ENCODE data around the gene GNG4.
"Not testable (repeated sequence)": the region's sequence is repeated elsewhere in the genome, so short reads cannot be mapped to it uniquely, and the experiment has no call there.

The GNG4 gene

GRCh38 chr1:235650341-235651169 lies 971 bp upstream of the GNG4 start:
- DNase-seq (ENCODE audit: low read depth, low spot score) = no peak

DNA sequence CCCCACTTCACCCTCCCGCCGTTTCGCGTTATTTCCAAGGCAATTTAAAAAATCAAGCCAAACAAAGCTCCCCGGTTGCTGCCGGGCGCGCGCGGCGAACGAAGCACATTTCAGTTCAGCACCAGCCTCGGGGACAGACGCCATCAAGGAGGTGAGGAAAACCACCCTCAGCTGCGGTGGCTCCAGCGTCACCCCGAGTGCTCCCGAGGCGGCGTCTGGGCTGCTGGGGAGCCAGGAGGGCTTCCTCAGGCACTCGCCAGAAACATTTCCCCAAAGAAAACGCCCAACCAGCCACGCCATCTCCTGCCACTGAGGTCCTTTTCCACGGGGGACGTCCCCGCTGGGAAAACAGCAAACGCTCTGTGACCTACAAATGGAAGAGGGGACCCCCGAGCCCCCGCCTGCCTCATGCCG lies 623 bp downstream of the GNG4 start:
- DNase-seq (ENCODE audit: low read depth, low spot score) = no peak

- DNase-seq (ENCODE audit: low read depth, low spot score) = no peak
Observed at GRCh38 chr1:235648407-235648907, 1.1 kb downstream of the GNG4 start.

DNA sequence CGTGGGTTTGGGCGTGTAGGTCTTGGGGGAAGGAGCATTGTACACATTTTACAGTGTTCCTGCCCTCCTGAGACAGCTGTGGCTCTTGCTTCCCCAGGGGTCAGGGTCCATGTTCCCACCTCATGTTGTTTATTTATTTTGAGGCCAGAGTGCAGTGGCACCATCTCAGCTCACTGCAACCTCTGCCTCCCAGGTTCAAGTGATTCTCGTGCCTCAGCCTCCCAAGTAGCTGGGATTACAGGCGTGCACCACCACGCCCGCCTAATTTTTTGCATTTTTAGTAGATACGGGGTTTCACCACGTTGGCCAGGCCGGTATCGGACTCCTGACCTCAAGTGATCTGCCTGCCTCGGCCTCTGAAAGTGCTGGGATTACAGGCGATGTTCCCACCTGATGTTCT lies 2.0 kb downstream of the GNG4 start:
- DNase-seq (ENCODE audit: low read depth, low spot score) = not testable (repeated sequence)

- no peak for DNase-seq (ENCODE audit: low read depth, low spot score)
Observed at GRCh38 chr1:235646463-235646862, 3.1 kb downstream of the GNG4 start.

DNA sequence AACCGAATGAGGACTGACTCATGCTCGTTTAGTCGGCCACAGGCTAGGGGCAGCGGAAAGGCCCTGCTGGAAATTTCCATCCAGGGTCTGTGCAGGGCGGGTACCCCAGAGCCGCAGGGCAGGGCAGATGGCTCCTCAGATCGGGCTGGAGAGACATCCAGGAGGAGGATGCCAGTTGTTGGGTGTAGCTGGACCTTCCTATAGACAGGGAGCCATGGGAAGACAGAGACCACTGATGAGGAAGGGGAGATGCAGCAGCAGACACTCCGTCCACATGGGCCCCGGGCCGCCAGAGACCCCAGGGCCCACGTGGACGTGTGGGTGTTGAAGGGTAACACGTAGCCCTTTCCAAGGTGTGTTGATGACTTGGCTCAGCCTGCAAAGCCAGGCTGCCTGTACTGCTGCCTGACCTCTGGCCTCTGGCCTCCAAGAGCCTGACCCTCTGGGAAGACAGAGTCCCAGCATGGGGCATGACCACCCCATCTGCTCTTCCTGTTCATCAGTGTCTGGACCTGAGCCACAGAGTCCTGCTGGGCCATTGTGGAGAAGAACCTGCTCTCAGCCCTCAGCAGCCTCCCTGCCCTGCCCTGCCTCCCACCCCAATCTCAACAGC lies 4.8 kb downstream of the GNG4 start:
- DNase-seq (ENCODE audit: low read depth, low spot score) = no peak

GRCh38 chr1:235643837-235644692 lies 5.5 kb downstream of the GNG4 start:
- DNase-seq (ENCODE audit: low read depth, low spot score) = no peak

DNA sequence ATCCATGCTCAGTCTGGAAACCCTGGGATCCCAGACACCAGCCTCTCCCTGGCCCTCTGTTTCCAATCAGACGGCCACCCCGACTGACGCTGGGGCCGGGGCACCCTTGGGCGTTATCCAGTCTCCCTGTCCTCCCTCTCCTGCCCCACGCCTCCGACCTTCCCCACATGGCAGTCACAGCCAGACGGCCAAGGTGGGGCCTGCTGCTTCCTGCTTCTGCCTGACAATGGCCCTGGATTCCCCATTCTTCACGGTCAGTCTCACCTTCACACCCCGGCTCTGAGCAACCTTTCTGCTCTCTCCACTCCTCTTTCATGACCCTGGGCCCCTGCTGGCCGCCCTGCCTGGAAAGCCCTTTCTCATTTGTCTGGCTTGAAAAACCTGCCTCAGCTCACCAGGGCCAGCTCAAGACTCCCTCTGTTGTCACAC lies 6.6 kb downstream of the GNG4 start:
- no peak for DNase-seq (ENCODE audit: low read depth, low spot score)

GRCh38 chr1:235642011-235642942 lies 7.3 kb downstream of the GNG4 start:
- no peak for DNase-seq (ENCODE audit: low read depth, low spot score)

DNA sequence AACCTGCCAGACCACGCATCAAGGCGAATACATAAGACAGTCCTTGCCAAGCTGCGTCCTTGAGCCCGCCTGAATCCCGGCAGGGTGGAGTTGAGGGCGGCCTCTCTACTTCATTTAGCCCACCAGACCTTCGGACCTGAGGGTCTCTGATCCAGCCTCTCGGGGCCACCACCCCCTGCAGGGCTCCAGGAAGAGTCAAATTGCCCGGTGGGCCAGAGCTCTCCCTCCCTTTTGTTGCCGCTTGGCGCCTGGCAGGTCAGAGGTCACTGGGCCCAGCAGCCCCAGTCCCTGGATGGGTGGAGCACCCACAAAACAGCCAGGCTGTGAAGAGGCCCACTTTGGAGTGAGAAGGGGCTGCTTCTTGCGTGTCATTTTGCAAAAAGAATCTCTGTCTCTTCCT lies 9.0 kb downstream of the GNG4 start:
- no peak for DNase-seq (ENCODE audit: low read depth, low spot score)

DNA sequence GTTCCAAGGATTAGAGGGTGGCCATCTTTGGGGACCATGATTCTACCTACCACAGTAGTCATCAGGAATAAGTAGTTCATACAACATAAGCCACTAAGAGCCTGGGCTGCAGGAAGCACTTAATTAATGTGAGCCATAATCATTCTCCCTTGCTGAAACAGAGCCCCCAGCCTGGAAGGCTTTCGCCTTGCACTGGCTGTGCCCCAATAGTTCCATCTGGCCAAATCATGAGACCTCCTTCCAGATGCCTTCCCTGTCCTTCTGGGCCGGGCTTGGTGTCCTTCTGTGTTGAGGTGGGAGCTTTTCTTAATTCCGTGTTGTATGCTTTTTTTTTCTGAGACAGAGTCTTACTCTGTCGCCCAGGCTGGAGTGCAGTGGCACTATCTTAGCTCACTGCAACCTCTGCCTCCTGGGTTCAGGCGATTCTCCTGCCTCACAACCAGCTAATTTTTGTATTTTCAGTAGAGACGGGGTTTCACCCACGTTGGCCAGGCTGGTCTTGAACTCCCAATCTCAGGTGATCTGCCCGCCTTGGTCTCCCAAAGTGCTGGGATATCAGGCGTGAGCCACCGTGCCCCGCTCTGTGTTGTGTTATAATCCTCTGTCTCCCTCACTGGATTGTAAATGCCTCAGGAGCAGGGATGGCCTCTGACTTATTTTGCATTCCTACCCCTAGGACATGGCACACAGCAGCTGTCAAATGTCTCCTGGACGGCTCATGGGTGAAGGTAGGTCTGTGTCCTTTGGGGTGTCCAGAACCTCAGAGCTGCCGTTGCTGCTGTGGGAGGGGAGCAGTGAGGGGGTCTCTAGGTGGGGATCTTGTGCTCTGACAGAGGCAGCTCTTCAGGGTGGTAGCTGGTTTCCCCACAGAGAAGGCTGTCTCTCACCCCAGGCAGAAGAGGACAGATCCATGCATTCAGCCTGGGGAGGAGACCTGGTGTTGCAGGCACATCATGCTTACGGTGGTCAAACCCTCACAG lies 10.1 kb downstream of the GNG4 start:
- DNase-seq (ENCODE audit: low read depth, low spot score) = no peak

GRCh38 chr1:235638612-235639011 lies 11.0 kb downstream of the GNG4 start:
- not testable (repeated sequence) for DNase-seq (ENCODE audit: low read depth, low spot score)

DNA sequence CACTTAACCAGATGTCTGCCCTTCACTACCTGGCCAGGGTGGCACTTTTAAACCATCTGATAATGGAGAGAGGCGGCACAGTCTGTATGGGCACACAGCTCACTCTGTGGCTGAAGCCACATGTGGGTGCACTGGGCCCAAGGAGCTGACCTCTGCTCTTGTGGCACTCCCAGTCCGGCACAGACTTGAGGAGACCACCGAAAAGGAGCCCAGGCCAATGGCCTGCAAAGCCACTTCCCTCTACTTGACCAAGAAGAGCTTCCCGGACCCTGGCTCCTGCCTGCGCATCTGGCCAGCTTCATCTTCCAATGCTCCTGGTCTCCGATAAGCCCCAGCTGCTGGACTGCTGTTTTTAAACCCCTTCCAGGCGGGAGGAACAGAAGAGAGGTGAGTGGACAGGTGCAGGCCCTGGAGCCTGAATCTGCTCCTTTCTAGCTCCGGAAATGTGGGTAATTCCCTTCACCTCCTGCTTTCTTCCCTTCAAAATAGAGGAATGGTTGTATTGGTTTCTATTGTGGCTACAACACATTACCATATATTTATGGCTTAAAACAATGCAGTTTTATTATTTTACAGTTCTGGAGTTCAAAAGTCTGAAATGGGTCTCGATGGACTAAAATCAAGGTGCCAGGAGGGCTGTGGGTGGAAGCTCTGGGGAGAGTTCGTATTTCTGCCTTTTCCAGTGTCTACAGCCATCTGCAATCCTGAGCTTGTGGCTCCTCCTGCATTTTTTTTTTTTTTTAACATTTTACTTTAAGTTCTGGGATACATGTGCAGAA lies 11.6 kb downstream of the GNG4 start:
- no peak for DNase-seq (ENCODE audit: low read depth, low spot score)

GRCh38 chr1:235635938-235636662 lies 13.5 kb downstream of the GNG4 start:
- no peak for DNase-seq (ENCODE audit: low read depth, low spot score)

DNA sequence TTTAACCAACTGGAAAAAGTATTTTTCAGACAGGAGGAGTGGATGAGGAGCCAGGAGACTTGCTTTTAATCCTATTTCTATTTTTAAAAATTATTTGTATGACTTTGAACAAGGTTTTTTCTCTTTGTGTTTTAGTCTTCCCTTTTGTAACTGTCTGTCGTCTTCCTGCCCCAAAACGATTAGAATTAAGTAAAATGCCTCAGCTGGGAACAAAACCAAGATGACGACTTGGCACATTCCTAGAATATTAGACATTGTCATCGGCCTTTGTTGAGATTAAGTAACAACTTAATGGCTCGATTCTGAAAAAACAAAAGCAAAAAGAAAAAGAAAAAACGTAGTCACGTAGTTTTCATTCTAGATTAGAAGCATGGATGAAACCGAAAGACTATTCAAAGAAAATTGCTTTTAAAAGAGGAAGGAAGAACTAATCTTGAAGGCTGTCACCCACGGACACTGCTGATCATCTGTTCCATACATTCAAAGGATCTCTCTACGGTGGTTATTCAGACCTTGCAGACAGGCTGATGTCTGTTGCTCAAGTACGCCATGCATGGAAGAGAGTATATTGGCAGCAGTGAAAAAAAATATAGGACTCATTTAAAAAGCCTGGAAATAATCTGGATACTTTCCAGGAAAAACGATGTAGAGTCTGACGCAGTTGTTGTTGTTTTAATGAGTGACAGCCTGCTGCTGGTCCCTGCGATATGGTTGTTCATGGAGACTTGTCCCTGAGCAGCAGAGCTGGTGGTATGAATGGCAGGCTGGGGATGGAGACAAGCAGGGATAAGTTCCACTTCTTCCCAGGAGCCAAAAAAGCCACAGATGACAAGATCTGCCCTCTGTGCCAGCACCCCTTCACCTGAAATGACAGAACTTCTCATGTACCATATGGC lies 16.8 kb downstream of the GNG4 start:
- no peak for DNase-seq (ENCODE audit: low read depth, low spot score)

GRCh38 chr1:235631816-235632215 lies 17.8 kb downstream of the GNG4 start:
- DNase-seq (ENCODE audit: low read depth, low spot score) = no peak

- no peak for DNase-seq (ENCODE audit: low read depth, low spot score)
Observed at GRCh38 chr1:235628316-235629005, 21.1 kb downstream of the GNG4 start.

All from smooth muscle cell of the brain vasculature (primary cell).